WTC11 (cell line): Measurements from ENCODE around the gene RASAL2. TPM values are rescaled to one million over a fixed set of nuclear protein-coding genes. Genes with fewer than 3 reads are reported as not detected.
A peak's percentile ranks its signal among the peaks of the same experiment; 100 is the strongest.

Experiments used
- ATAC-seq: fragments of 200-7000 bp; cut with Tn5 transposase; 2 replicates; pipeline ENCODE4 v1.10.0; 2021; ENCODE audit warnings: mild to moderate bottlenecking, moderate library complexity
- CTCF ChIA-PET: fragments of 300-600 bp; sonication (Branson Sonifier 250); formaldehyde crosslinking; loops from one replicate; lab custom pipeline; 2021; ENCODE audit warnings: antibody characterized with exemption; lab: Charles Lee
- POLR2A ChIA-PET: fragments of 350-600 bp; sonication (Branson Sonifier 250); formaldehyde crosslinking; loops from one replicate; lab custom pipeline; 2021; ENCODE audit warnings: antibody characterized with exemption; lab: Charles Lee
- DNase-seq: peaks from one replicate; pipeline ENCODE4 v3.0.0; 2021; ENCODE audit warnings: low spot score
- H3K27ac Mint-ChIP-seq: 2 replicates; pipeline ENCODE4 v1.8.0; 2021; ENCODE audit warnings: mixed read lengths
- H3K27me3 Mint-ChIP-seq: 2 replicates; pipeline ENCODE4 v1.8.0; 2021; ENCODE audit warnings: low read depth, mild to moderate bottlenecking, moderate library complexity, mixed read lengths
- H3K36me3 Mint-ChIP-seq: 2 replicates; pipeline ENCODE4 v1.8.0; 2021; ENCODE audit warnings: mixed read lengths
- H3K4me1 Mint-ChIP-seq: 2 replicates; pipeline ENCODE4 v1.8.0; 2022; ENCODE audit warnings: mixed read lengths
- H3K4me3 Mint-ChIP-seq: 2 replicates; pipeline ENCODE4 v1.8.0; 2021; ENCODE audit warnings: mild to moderate bottlenecking, moderate library complexity, mixed read lengths
- H3K9me3 Mint-ChIP-seq: 2 replicates; pipeline ENCODE4 v1.8.0; 2021; ENCODE audit warnings: mixed read lengths
- ATF1 ChIP-seq: sonication (generic); formaldehyde crosslinking; IDR thresholded peaks from 2 replicates; pipeline ENCODE4 v1.8.1; 2023; ENCODE audit warnings: mild to moderate bottlenecking, moderate library complexity, missing genetic modification reagents
- CREM ChIP-seq: sonication (generic); formaldehyde crosslinking; IDR thresholded peaks from 2 replicates; pipeline ENCODE4 v1.8.1; 2022; ENCODE audit warnings: mild to moderate bottlenecking, missing genetic modification reagents, moderate library complexity
- GRHL2 ChIP-seq: fragments of 250-450 bp; sonication (Bioruptor Pico); IDR thresholded peaks from 2 replicates; pipeline ENCODE4 v1.8.0; 2022; ENCODE audit warnings: mild to moderate bottlenecking, moderate library complexity; ENCODE audit not compliant: insufficient replicate concordance, severe bottlenecking
- OVOL2 ChIP-seq: fragments of 250-450 bp; sonication (Bioruptor Pico); IDR thresholded peaks from 2 replicates; pipeline ENCODE4 v1.9.0; 2021; ENCODE audit warnings: mild to moderate bottlenecking, borderline replicate concordance
- PRDM15 ChIP-seq: sonication (generic); formaldehyde crosslinking; IDR thresholded peaks from 2 replicates; pipeline ENCODE4 v1.8.0; 2022; ENCODE audit warnings: missing genetic modification reagents
- PRRX2 ChIP-seq: fragments of 250-450 bp; sonication (Bioruptor Pico); IDR thresholded peaks from 2 replicates; pipeline ENCODE4 v1.8.0; 2021; ENCODE audit warnings: mild to moderate bottlenecking
- SMAD3 ChIP-seq: sonication (generic); formaldehyde crosslinking; IDR thresholded peaks from 2 replicates; pipeline ENCODE4 v1.8.0; 2022; ENCODE audit warnings: missing genetic modification reagents, mild to moderate bottlenecking, borderline replicate concordance
- TCF7 ChIP-seq: sonication (generic); formaldehyde crosslinking; IDR thresholded peaks from 2 replicates; pipeline ENCODE4 v1.8.0; 2022; ENCODE audit warnings: mild to moderate bottlenecking, low read depth, missing genetic modification reagents, moderate library complexity
- ZNF219 ChIP-seq: sonication (generic); formaldehyde crosslinking; IDR thresholded peaks from 2 replicates; pipeline ENCODE4 v1.8.0; 2023; ENCODE audit warnings: missing genetic modification reagents, mild to moderate bottlenecking, borderline replicate concordance
- total RNA-seq: library from RNA; stranded (reverse); gene quantifications from 3 replicates; pipeline ENCODE4 v1.2.3, GENCODE V29; 2021
- TF ChIP-seq, protein P1 (sequence below): sonication (generic); formaldehyde crosslinking; IDR thresholded peaks from 2 replicates; pipeline ENCODE4 v1.8.1; 2022; ENCODE audit warnings: mild to moderate bottlenecking, missing genetic modification reagents, moderate library complexity, borderline replicate concordance
- TF ChIP-seq, protein P2 (sequence below): sonication (generic); formaldehyde crosslinking; IDR thresholded peaks from 2 replicates; pipeline ENCODE4 v1.8.0; 2023; ENCODE audit warnings: missing genetic modification reagents
- TF ChIP-seq, protein P3 (sequence below): fragments of 200-600 bp; IDR thresholded peaks from 2 replicates; pipeline ENCODE4 v1.8.0; 2022; ENCODE audit warnings: antibody characterized with exemption
- TF ChIP-seq, protein P4 (sequence below): fragments of 250-450 bp; sonication (Bioruptor Pico); conservative IDR thresholded peaks from 2 replicates; pipeline ENCODE4 v1.9.0; 2021; ENCODE audit warnings: mild to moderate bottlenecking
- TF ChIP-seq, protein P5 (sequence below): sonication (generic); formaldehyde crosslinking; IDR thresholded peaks from 2 replicates; pipeline ENCODE4 v1.8.0; 2022; ENCODE audit warnings: mild to moderate bottlenecking, missing genetic modification reagents

The RASAL2 gene
- total RNA-seq, 1 experiment from 2014 or later = 29.5 TPM

DNA sequence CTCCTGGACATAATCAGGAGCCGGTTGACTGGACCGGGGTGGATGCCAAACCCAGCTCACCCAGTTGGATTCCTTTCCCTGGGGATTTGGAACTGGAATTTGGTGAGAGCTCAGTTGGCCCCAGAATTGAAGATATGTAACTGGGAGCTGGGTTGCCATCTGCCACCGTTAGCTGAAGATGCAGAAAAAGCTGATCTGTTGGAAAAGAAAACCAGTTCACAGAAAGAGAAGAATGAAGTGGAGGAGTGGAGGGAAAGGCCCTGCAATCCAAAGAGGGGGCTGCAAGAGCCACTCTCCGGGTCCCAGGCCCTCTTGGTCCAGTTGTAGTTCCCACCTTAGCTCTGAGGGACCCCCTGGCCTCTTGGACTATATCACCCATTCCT lies 435.0 kb downstream of the RASAL2 start:
- Mint-ChIP-seq H3K4me1 (0 out of 2 replicates have a peak, but pooled peaks cover 2% of the 10 kb centered on the region), H3K27ac (no peak overlapping the region), H3K9me3 (peaks cover 9% of the 10 kb centered on the region; the same call in 1 of the 2 replicates), H3K27me3 (no peaks in the 10 kb centered on the region; the same call in 1 of the 2 replicates)
- CTCF ChIA-PET = interaction anchor here (0.6 to 5.0 kb wide), 11 partner anchors 9 to 497 kb away, joined by 3 to 47 read pairs (median 5); no protein-coding TSS in a partner anchor
- POLR2A ChIA-PET = no interaction called here
- no peak for DNase-seq
- TF ChIP-seq TCF7 (CRISPR knock-in tag) (no peak), CREM (CRISPR knock-in tag) (no peak), OVOL2 (no peak), PRRX2 (CRISPR knock-in tag) (no peak), SMAD3 (CRISPR knock-in tag) (no peak), ZNF219 (CRISPR knock-in tag) (no peak), ATF1 (CRISPR knock-in tag) (no peak)
- TF ChIP-seq, protein P1, sequence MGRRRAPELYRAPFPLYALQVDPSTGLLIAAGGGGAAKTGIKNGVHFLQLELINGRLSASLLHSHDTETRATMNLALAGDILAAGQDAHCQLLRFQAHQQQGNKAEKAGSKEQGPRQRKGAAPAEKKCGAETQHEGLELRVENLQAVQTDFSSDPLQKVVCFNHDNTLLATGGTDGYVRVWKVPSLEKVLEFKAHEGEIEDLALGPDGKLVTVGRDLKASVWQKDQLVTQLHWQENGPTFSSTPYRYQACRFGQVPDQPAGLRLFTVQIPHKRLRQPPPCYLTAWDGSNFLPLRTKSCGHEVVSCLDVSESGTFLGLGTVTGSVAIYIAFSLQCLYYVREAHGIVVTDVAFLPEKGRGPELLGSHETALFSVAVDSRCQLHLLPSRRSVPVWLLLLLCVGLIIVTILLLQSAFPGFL (CRISPR knock-in tag) = no peak
- TF ChIP-seq, protein P2, sequence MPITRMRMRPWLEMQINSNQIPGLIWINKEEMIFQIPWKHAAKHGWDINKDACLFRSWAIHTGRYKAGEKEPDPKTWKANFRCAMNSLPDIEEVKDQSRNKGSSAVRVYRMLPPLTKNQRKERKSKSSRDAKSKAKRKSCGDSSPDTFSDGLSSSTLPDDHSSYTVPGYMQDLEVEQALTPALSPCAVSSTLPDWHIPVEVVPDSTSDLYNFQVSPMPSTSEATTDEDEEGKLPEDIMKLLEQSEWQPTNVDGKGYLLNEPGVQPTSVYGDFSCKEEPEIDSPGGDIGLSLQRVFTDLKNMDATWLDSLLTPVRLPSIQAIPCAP (CRISPR knock-in tag) = no peak
- TF ChIP-seq, protein P3, sequence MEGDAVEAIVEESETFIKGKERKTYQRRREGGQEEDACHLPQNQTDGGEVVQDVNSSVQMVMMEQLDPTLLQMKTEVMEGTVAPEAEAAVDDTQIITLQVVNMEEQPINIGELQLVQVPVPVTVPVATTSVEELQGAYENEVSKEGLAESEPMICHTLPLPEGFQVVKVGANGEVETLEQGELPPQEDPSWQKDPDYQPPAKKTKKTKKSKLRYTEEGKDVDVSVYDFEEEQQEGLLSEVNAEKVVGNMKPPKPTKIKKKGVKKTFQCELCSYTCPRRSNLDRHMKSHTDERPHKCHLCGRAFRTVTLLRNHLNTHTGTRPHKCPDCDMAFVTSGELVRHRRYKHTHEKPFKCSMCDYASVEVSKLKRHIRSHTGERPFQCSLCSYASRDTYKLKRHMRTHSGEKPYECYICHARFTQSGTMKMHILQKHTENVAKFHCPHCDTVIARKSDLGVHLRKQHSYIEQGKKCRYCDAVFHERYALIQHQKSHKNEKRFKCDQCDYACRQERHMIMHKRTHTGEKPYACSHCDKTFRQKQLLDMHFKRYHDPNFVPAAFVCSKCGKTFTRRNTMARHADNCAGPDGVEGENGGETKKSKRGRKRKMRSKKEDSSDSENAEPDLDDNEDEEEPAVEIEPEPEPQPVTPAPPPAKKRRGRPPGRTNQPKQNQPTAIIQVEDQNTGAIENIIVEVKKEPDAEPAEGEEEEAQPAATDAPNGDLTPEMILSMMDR = no peak
- TF ChIP-seq, protein P4, sequence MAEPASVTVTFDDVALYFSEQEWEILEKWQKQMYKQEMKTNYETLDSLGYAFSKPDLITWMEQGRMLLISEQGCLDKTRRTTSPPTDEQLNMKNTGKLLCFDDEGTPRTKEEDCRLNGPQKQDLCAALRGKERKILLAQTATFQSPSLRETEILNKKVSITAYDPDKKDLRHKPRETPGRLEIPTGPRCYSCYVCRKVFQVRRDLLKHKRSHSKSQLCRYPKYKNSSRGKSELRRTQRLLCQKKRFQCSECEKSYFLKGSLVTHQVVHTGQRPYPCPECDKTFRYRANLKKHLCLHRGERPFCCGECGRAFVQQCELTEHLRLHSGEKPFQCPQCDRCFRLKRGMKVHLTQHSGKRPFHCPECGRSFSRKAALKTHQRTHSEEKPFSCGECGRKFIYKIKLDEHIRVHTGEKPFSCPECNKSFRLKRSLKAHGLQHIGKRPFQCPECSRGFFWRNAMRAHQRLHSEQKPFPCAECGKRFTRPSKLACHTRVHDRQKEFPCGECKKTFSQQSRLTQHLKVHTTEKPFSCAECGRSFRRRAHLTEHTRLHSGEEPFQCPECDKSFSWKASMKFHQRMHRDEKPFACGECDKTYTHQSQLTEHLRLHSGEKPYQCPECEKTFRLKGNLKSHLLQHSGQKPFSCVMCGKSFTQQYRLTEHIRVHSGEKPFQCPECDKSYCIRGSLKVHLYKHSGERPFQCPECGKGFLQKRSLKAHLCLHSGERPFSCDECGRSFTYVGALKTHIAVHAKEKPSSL (CRISPR knock-in tag) = no peak
- TF ChIP-seq, all 79 proteins: peak for 0
- no peak for ATAC-seq
- no peak overlapping the region for H3K4me3 Mint-ChIP-seq
- no peaks in the 10 kb centered on the region for H3K36me3 Mint-ChIP-seq

GRCh38 chr1:178529364-178530036 lies 435.6 kb downstream of the RASAL2 start:
- TF ChIP-seq, protein P5, sequence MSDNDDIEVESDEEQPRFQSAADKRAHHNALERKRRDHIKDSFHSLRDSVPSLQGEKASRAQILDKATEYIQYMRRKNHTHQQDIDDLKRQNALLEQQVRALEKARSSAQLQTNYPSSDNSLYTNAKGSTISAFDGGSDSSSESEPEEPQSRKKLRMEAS = no peak
- TF ChIP-seq PRDM15 (CRISPR knock-in tag) (peak; percentile 29; the same call in 1 of the 2 replicates), GRHL2 (CRISPR knock-in tag) (no peak)
- TF ChIP-seq, all 79 proteins: peak for 1
- ChIA-PET POLR2A (no interaction called here), CTCF (interaction anchor here (0.6 to 5.0 kb wide), 13 partner anchors 9 to 498 kb away, joined by 3 to 47 read pairs (median 4); no protein-coding TSS in a partner anchor)
- Mint-ChIP-seq H3K27me3 (no peaks in the 10 kb centered on the region; the same call in 1 of the 2 replicates), H3K9me3 (peaks cover 5% of the 10 kb centered on the region; the same call in 1 of the 2 replicates), H3K4me3 (no peak overlapping the region), H3K27ac (no peak overlapping the region), H3K4me1 (0 out of 2 replicates have a peak, but pooled peaks cover 2% of the 10 kb centered on the region), H3K36me3 (no peaks in the 10 kb centered on the region)
- DNase-seq = peak; percentile 48
- ATAC-seq = peak; percentile 70
